SK-N-SH (cell line): ENCODE data around the gene BRD3. TPM values are rescaled to one million over a fixed set of nuclear protein-coding genes. Genes with fewer than 3 reads are reported as not detected.
"Not testable (repeated sequence)": the region's sequence is repeated elsewhere in the genome, so short reads cannot be mapped to it uniquely, and the experiment has no call there.

Experiments used
- CTCF ChIA-PET: fragments of 300-600, 350-600 bp; formaldehyde crosslinking; extraction: SDS; loops from one replicate; lab custom pipeline; 2021; lab: Yijun Ruan, JAX
- POLR2A ChIA-PET: fragments of 350-600 bp; sonication (Branson Sonifier 250); formaldehyde crosslinking; extraction: SDS; loops from one replicate; lab custom pipeline; 2020; ENCODE audit warnings: antibody characterized with exemption, inconsistent platforms; lab: Yijun Ruan, JAX
- DNase-seq: peaks from one replicate; pipeline ENCODE4 v3.0.0; 2012
- H2AFZ ChIP-seq: fragments of 200-600 bp; sonication (generic); 2 replicates; pipeline ENCODE4 v1.8.1; 2016; ENCODE audit warnings: antibody characterized with exemption, mild to moderate bottlenecking, low read depth
- H3F3A ChIP-seq: fragments of 200-600 bp; sonication (generic); replicated peaks from 2 replicates; pipeline ENCODE3; 2016; ENCODE audit warnings: antibody characterized with exemption, mild to moderate bottlenecking; ENCODE audit not compliant: insufficient read depth
- H3K27ac ChIP-seq, 2 experiments: fragments of 200-500 bp in 1 of 2; fragments of 200-600 bp in 1 of 2; sonication (Bioruptor generic) in 1 of 2; sonication (generic), shearing (Covaris generic) in 1 of 2; 2 replicates each; pipeline versions ENCODE4 v1.5.1 to v1.6.1; 2014 to 2016; ENCODE audit warnings: low read depth in 2 of 2, inconsistent platforms in 1 of 2, low read length in 1 of 2, mild to moderate bottlenecking in 1 of 2, mixed read lengths in 1 of 2
- H3K27me3 ChIP-seq: fragments of 200-600 bp; sonication (generic), shearing (Covaris generic); 2 replicates; pipeline ENCODE4 v1.6.1; 2016; ENCODE audit warnings: mixed run types; ENCODE audit not compliant: insufficient read depth
- H3K36me3 ChIP-seq, 2 experiments: fragments of 200-500 bp in 1 of 2; fragments of 200-600 bp in 1 of 2; sonication (Bioruptor generic) in 1 of 2; sonication (generic) in 1 of 2; replicated peaks in 1 of 2; 2 replicates each; pipeline versions ENCODE3 to v1.5.1; 2014 to 2016; ENCODE audit warnings: low read length in 1 of 2, mild to moderate bottlenecking in 1 of 2; ENCODE audit not compliant: insufficient read depth in 2 of 2, control insufficient read depth in 1 of 2
- H3K4me1 ChIP-seq, 2 experiments: fragments of 200-500 bp in 1 of 2; fragments of 200-600 bp in 1 of 2; sonication (Bioruptor generic) in 1 of 2; sonication (generic), shearing (Covaris generic) in 1 of 2; 2 replicates each; pipeline versions ENCODE4 v1.5.1 to v1.6.1; 2014 to 2016; ENCODE audit warnings: low read depth in 1 of 2, low read length in 1 of 2, mixed run types in 1 of 2; ENCODE audit not compliant: insufficient read depth in 2 of 2, control insufficient read depth in 1 of 2
- H3K4me2 ChIP-seq: fragments of 200-600 bp; sonication (generic), shearing (Covaris generic); 2 replicates; pipeline ENCODE4 v1.6.1; 2017; ENCODE audit warnings: mixed run types
- H3K4me3 ChIP-seq, 2 experiments: fragments of 200-500 bp in 1 of 2; fragments of 200-600 bp in 1 of 2; sonication (Bioruptor generic) in 1 of 2; sonication (generic), shearing (Covaris generic) in 1 of 2; 2 replicates each; pipeline versions ENCODE4 v1.5.1 to v1.8.1; 2014 to 2016; ENCODE audit warnings: low read depth in 2 of 2, inconsistent platforms in 1 of 2, low read length in 1 of 2, mild to moderate bottlenecking in 1 of 2, mixed read lengths in 1 of 2, moderate library complexity in 1 of 2
- H3K79me2 ChIP-seq: fragments of 200-600 bp; sonication (generic); 2 replicates; pipeline ENCODE4 v1.8.1; 2017; ENCODE audit warnings: mild to moderate bottlenecking; ENCODE audit not compliant: insufficient read depth
- H3K9ac ChIP-seq: fragments of 200-600 bp; sonication (generic); 2 replicates; pipeline ENCODE4 v1.6.1; 2017; ENCODE audit warnings: mixed run types
- H3K9me2 ChIP-seq: fragments of 200-600 bp; sonication (generic); 2 replicates; pipeline ENCODE4 v1.6.1; 2017; ENCODE audit warnings: mixed run types
- H3K9me3 ChIP-seq: fragments of 200-600 bp; sonication (generic); 2 replicates; pipeline ENCODE4 v1.6.1; 2017; ENCODE audit warnings: mixed run types, mild to moderate bottlenecking, moderate library complexity
- H4K20me1 ChIP-seq: fragments of 200-600 bp; sonication (generic); 2 replicates; pipeline ENCODE4 v1.6.1; 2017; ENCODE audit warnings: mild to moderate bottlenecking, mixed run types; ENCODE audit not compliant: insufficient read depth
- ELF1 ChIP-seq: IDR thresholded peaks from 2 replicates; pipeline ENCODE4 v1.4.0; 2012
- EZH2phosphoT487 ChIP-seq: fragments of 200-600 bp; sonication (generic); IDR thresholded peaks from 2 replicates; pipeline ENCODE4 v1.6.1; 2017; ENCODE audit warnings: low read depth, mixed run types, mild to moderate bottlenecking, antibody characterized with exemption, moderate library complexity, borderline replicate concordance
- FOSL2 ChIP-seq: IDR thresholded peaks from 2 replicates; pipeline ENCODE4 v1.4.0; 2012; ENCODE audit warnings: low read depth, mild to moderate bottlenecking, moderate library complexity, borderline replicate concordance
- FOXJ3 ChIP-seq: sonication (generic); formaldehyde crosslinking; IDR thresholded peaks from 2 replicates; pipeline ENCODE4 v1.5.1; 2020; ENCODE audit warnings: mild to moderate bottlenecking, missing genetic modification reagents
- FOXM1 ChIP-seq: IDR thresholded peaks from 2 replicates; pipeline ENCODE4 v1.4.0; 2012; ENCODE audit warnings: low read depth, mild to moderate bottlenecking
- IRF3 ChIP-seq: fragments of 150-350 bp; IDR thresholded peaks from 2 replicates; pipeline ENCODE4 v1.6.1; 2016; ENCODE audit warnings: mild to moderate bottlenecking, low read depth, low read length
- JUND ChIP-seq: IDR thresholded peaks from 2 replicates; pipeline ENCODE4 v1.4.0; 2012
- MEF2A ChIP-seq: IDR thresholded peaks from 2 replicates; pipeline ENCODE4 v1.4.0; 2012; ENCODE audit warnings: low read depth, borderline replicate concordance
- NRF1 ChIP-seq: IDR thresholded peaks from 2 replicates; pipeline ENCODE4 v1.6.1; 2012; ENCODE audit warnings: low read depth, mild to moderate bottlenecking, low read length
- RAD21 ChIP-seq: IDR thresholded peaks from 2 replicates; pipeline ENCODE4 v1.6.1; 2012; ENCODE audit warnings: mild to moderate bottlenecking, low read length
- RCOR1 ChIP-seq: fragments of 150-350 bp; IDR thresholded peaks from 2 replicates; pipeline ENCODE4 v1.6.1; 2017; ENCODE audit warnings: antibody characterized with exemption, low read length
- SMC3 ChIP-seq: IDR thresholded peaks from 2 replicates; pipeline ENCODE4 v1.6.1; 2012; ENCODE audit warnings: low read depth, low read length, improper control_type of control experiment
- TEAD4 ChIP-seq: IDR thresholded peaks from 2 replicates; pipeline ENCODE4 v1.4.0; 2012; ENCODE audit warnings: mild to moderate bottlenecking, borderline replicate concordance; ENCODE audit not compliant: insufficient read depth
- USF2 ChIP-seq: fragments of 150-350 bp; IDR thresholded peaks from 2 replicates; pipeline ENCODE4 v1.6.1; 2017; ENCODE audit warnings: antibody characterized with exemption, low read length, low read depth, borderline replicate concordance
- WGBS: methylation state at CpG from one replicate; pipeline ENCODE4 v1.1.6; 2017; ENCODE audit warnings: low lambda C conversion rate; 5-methylcytosine and 5-hydroxymethylcytosine counted together
- polyA plus RNA-seq, 3 experiments: library from polyadenylated mRNA; depleted of rRNA; stranded (reverse); fragments of >200 nt; gene quantifications; 2 replicates each; pipeline ENCODE4 v1.2.3, GENCODE V29; 2012

Gene BRD3
- polyA plus RNA-seq, 1 of the 3 experiments (the other 2 are of a cell fraction), result 11.4 TPM

- no peaks in the 10 kb centered on the region for H3K9me3 ChIP-seq
- H3K4me2 ChIP-seq, result no peak overlapping the region
- CTCF ChIA-PET, result no interaction called here
- no peaks in the 10 kb centered on the region for H4K20me1 ChIP-seq
- POLR2A ChIA-PET, result no interaction called here
- H3K27ac ChIP-seq, result no peak overlapping the region
- no peak overlapping the region for H3K9ac ChIP-seq
- 0% methylated on average over 1 of the region's 1 CpG for WGBS
- H3K4me3 ChIP-seq, result no peak overlapping the region
- no peak for DNase-seq
- no peaks in the 10 kb centered on the region for H3K4me1 ChIP-seq
- no peaks in the 10 kb centered on the region for H3K9me2 ChIP-seq
- no peaks in the 10 kb centered on the region for H3F3A ChIP-seq
- no peaks in the 10 kb centered on the region for H3K79me2 ChIP-seq
- TF ChIP-seq USF2 (no peak), ELF1 (no peak), FOXM1 (no peak), NRF1 (no peak), RAD21 (no peak), RCOR1 (no peak), IRF3 (no peak), FOXJ3 (CRISPR knock-in tag) (no peak), MEF2A (no peak)
- peaks cover 10% of the 10 kb centered on the region; the same call in 1 of the 2 replicates for H3K27me3 ChIP-seq
- H3K36me3 ChIP-seq, result no peaks in the 10 kb centered on the region
- no peak overlapping the region for H2AFZ ChIP-seq
Measured at GRCh38 chr9:134076644-134077043, 8.8 kb upstream of the BRD3 start.

- H3K4me3 ChIP-seq, H4K20me1 ChIP-seq, H3K9ac ChIP-seq, POLR2A ChIA-PET, H3K4me1 ChIP-seq, H3K9me2 ChIP-seq, DNase-seq, H3K36me3 ChIP-seq, CTCF ChIA-PET, H3K9me3 ChIP-seq, H3K27ac ChIP-seq, H3K4me2 ChIP-seq, H3K79me2 ChIP-seq, H3F3A ChIP-seq, H2AFZ ChIP-seq: not testable (repeated sequence)
- H3K27me3 ChIP-seq, result peaks cover 16% of the 10 kb centered on the region; the same call in 1 of the 2 replicates
- 58% methylated on average over 16 of the region's 31 CpGs for WGBS
Measured at GRCh38 chr9:134075689-134076088, 7.9 kb upstream of the BRD3 start.

- WGBS, result 50% methylated on average over 6 of the region's 6 CpGs
- Histone ChIP-seq H3K4me3 (no peak overlapping the region), H3K79me2 (no peaks in the 10 kb centered on the region), H3K9ac (no peak overlapping the region), H3K9me3 (no peaks in the 10 kb centered on the region), H3F3A (no peaks in the 10 kb centered on the region), H2AFZ (no peak overlapping the region), H4K20me1 (no peaks in the 10 kb centered on the region), H3K4me2 (no peak overlapping the region), H3K36me3 (no peaks in the 10 kb centered on the region), H3K27me3 (peaks cover 32% of the 10 kb centered on the region; the same call in 1 of the 2 replicates), H3K27ac (no peak overlapping the region), H3K9me2 (no peaks in the 10 kb centered on the region), H3K4me1 (no peaks in the 10 kb centered on the region; a peak in 1 of 4 replicates)
- ChIA-PET POLR2A (no interaction called here), CTCF (interaction anchor here (1.2 kb wide), 1 partner anchor 14 kb away, joined by 3 read pairs; no protein-coding TSS in a partner anchor)
- no peak for TF ChIP-seq JUND
- no peak for TF ChIP-seq FOXJ3 (CRISPR knock-in tag)
- TF ChIP-seq TEAD4, result no peak
- no peak for TF ChIP-seq FOSL2
- TF ChIP-seq SMC3, result no peak
- TF ChIP-seq EZH2phosphoT487, result no peak
- no peak for TF ChIP-seq NRF1
- TF ChIP-seq FOXM1, result no peak
- TF ChIP-seq IRF3, result no peak
- TF ChIP-seq RCOR1, result no peak
- TF ChIP-seq RAD21, result no peak
- DNase-seq, result no peak
Measured at GRCh38 chr9:134073500-134073899, 5.7 kb upstream of the BRD3 start.

- H3K9me2 ChIP-seq, H3K4me3 ChIP-seq, H3K27ac ChIP-seq, DNase-seq, H3K9ac ChIP-seq, H4K20me1 ChIP-seq, H3K4me2 ChIP-seq, H2AFZ ChIP-seq, H3K4me1 ChIP-seq, POLR2A ChIA-PET, H3K36me3 ChIP-seq, H3K9me3 ChIP-seq, H3F3A ChIP-seq, CTCF ChIA-PET, H3K79me2 ChIP-seq: not testable (repeated sequence)
- 68% methylated on average over 7 of the region's 7 CpGs for WGBS
- peaks cover 32% of the 10 kb centered on the region; the same call in 1 of the 2 replicates for H3K27me3 ChIP-seq
Measured at GRCh38 chr9:134072683-134073082, 4.9 kb upstream of the BRD3 start.
